ENCODE results near the gene CCL17. TPM values are rescaled to one million over a fixed set of nuclear protein-coding genes. Genes with fewer than 3 reads are reported as not detected.
"Not testable (repeated sequence)": the region's sequence is repeated elsewhere in the genome, so short reads cannot be mapped to it uniquely, and the experiment has no call there.

The CCL17 gene
- total RNA-seq, 1 experiment from 2014 or later = not detected

GRCh38 chr16:57384248-57385070 lies 20.1 kb upstream of the CCL17 start:
- H3K4me3 ChIP-seq (ENCODE audit: insufficient read depth, low read depth, low read length) = no peak overlapping the region
- no peaks in the 10 kb centered on the region for H3K27me3 ChIP-seq (ENCODE audit: control insufficient read depth, insufficient read depth, low read length)
- peak; percentile 23 for DNase-seq
- no peaks in the 10 kb centered on the region for H3K36me3 ChIP-seq (replicated peaks; ENCODE audit: control insufficient read depth, insufficient read depth, low read length)

- no peak for DNase-seq
- Histone ChIP-seq H3K4me3 (ENCODE audit: insufficient read depth, low read depth, low read length) (no peak overlapping the region), H3K27me3 (ENCODE audit: control insufficient read depth, insufficient read depth, low read length) (no peaks in the 10 kb centered on the region), H3K36me3 (replicated peaks; ENCODE audit: control insufficient read depth, insufficient read depth, low read length) (no peaks in the 10 kb centered on the region)
Measured at GRCh38 chr16:57385083-57385482, 19.5 kb upstream of the CCL17 start.

- DNase-seq = no peak
- Histone ChIP-seq H3K36me3 (replicated peaks; ENCODE audit: control insufficient read depth, insufficient read depth, low read length) (no peaks in the 10 kb centered on the region), H3K27me3 (ENCODE audit: control insufficient read depth, insufficient read depth, low read length) (no peaks in the 10 kb centered on the region), H3K4me3 (ENCODE audit: insufficient read depth, low read depth, low read length) (no peak overlapping the region)
Measured at GRCh38 chr16:57386381-57386951, 18.1 kb upstream of the CCL17 start.

- DNase-seq = peak; percentile 13
- H3K27me3 ChIP-seq (ENCODE audit: control insufficient read depth, insufficient read depth, low read length) = no peaks in the 10 kb centered on the region
- H3K36me3 ChIP-seq (replicated peaks; ENCODE audit: control insufficient read depth, insufficient read depth, low read length) = no peaks in the 10 kb centered on the region
- H3K4me3 ChIP-seq (ENCODE audit: insufficient read depth, low read depth, low read length) = no peak overlapping the region
Measured at GRCh38 chr16:57387598-57388354, 16.8 kb upstream of the CCL17 start.

GRCh38 chr16:57388359-57389086 lies 16.0 kb upstream of the CCL17 start:
- H3K4me3 ChIP-seq (ENCODE audit: insufficient read depth, low read depth, low read length) = no peak overlapping the region
- no peak for DNase-seq
- no peaks in the 10 kb centered on the region for H3K36me3 ChIP-seq (replicated peaks; ENCODE audit: control insufficient read depth, insufficient read depth, low read length)
- H3K27me3 ChIP-seq (ENCODE audit: control insufficient read depth, insufficient read depth, low read length) = no peaks in the 10 kb centered on the region

GRCh38 chr16:57389087-57389468 lies 15.5 kb upstream of the CCL17 start:
- Histone ChIP-seq H3K4me3 (ENCODE audit: insufficient read depth, low read depth, low read length) (no peak overlapping the region), H3K36me3 (replicated peaks; ENCODE audit: control insufficient read depth, insufficient read depth, low read length) (no peaks in the 10 kb centered on the region), H3K27me3 (ENCODE audit: control insufficient read depth, insufficient read depth, low read length) (no peaks in the 10 kb centered on the region)
- DNase-seq = no peak

GRCh38 chr16:57390636-57391295 lies 13.8 kb upstream of the CCL17 start:
- H3K27me3 ChIP-seq (ENCODE audit: control insufficient read depth, insufficient read depth, low read length) = no peaks in the 10 kb centered on the region
- DNase-seq = no peak
- H3K4me3 ChIP-seq (ENCODE audit: insufficient read depth, low read depth, low read length) = no peak overlapping the region
- no peaks in the 10 kb centered on the region for H3K36me3 ChIP-seq (replicated peaks; ENCODE audit: control insufficient read depth, insufficient read depth, low read length)

GRCh38 chr16:57391300-57391699 lies 13.3 kb upstream of the CCL17 start:
- Histone ChIP-seq H3K27me3 (ENCODE audit: control insufficient read depth, insufficient read depth, low read length) (no peaks in the 10 kb centered on the region), H3K4me3 (ENCODE audit: insufficient read depth, low read depth, low read length) (no peak overlapping the region), H3K36me3 (replicated peaks; ENCODE audit: control insufficient read depth, insufficient read depth, low read length) (no peaks in the 10 kb centered on the region)
- DNase-seq = no peak

- Histone ChIP-seq H3K27me3 (ENCODE audit: control insufficient read depth, insufficient read depth, low read length) (no peaks in the 10 kb centered on the region), H3K4me3 (ENCODE audit: insufficient read depth, low read depth, low read length) (no peak overlapping the region), H3K36me3 (replicated peaks; ENCODE audit: control insufficient read depth, insufficient read depth, low read length) (no peaks in the 10 kb centered on the region)
- DNase-seq = no peak
Measured at GRCh38 chr16:57391708-57392107, 12.9 kb upstream of the CCL17 start.

GRCh38 chr16:57392694-57393093 lies 11.9 kb upstream of the CCL17 start:
- no peak for DNase-seq
- no peak overlapping the region for H3K4me3 ChIP-seq (ENCODE audit: insufficient read depth, low read depth, low read length)

GRCh38 chr16:57394444-57394843 lies 10.1 kb upstream of the CCL17 start:
- no peak overlapping the region for H3K4me3 ChIP-seq (ENCODE audit: insufficient read depth, low read depth, low read length)
- H3K27me3 ChIP-seq (ENCODE audit: control insufficient read depth, insufficient read depth, low read length) = no peaks in the 10 kb centered on the region
- H3K36me3 ChIP-seq (replicated peaks; ENCODE audit: control insufficient read depth, insufficient read depth, low read length) = no peaks in the 10 kb centered on the region
- no peak for DNase-seq

More at GRCh38 chr16:57392694-57393093, 11.9 kb upstream of the CCL17 start:
- Histone ChIP-seq H3K27me3 (ENCODE audit: control insufficient read depth, insufficient read depth, low read length) (no peaks in the 10 kb centered on the region), H3K36me3 (replicated peaks; ENCODE audit: control insufficient read depth, insufficient read depth, low read length) (no peaks in the 10 kb centered on the region)

GRCh38 chr16:57395026-57395425 lies 9.5 kb upstream of the CCL17 start:
- Histone ChIP-seq H3K4me3 (ENCODE audit: insufficient read depth, low read depth, low read length) (no peak overlapping the region), H3K36me3 (replicated peaks; ENCODE audit: control insufficient read depth, insufficient read depth, low read length) (no peaks in the 10 kb centered on the region), H3K27me3 (ENCODE audit: control insufficient read depth, insufficient read depth, low read length) (no peaks in the 10 kb centered on the region)
- DNase-seq = no peak

GRCh38 chr16:57396786-57397185 lies 7.8 kb upstream of the CCL17 start:
- no peaks in the 10 kb centered on the region for H3K27me3 ChIP-seq (ENCODE audit: control insufficient read depth, insufficient read depth, low read length)
- no peak overlapping the region for H3K4me3 ChIP-seq (ENCODE audit: insufficient read depth, low read depth, low read length)
- DNase-seq = no peak
- H3K36me3 ChIP-seq (replicated peaks; ENCODE audit: control insufficient read depth, insufficient read depth, low read length) = no peaks in the 10 kb centered on the region

- DNase-seq; H3K27me3 ChIP-seq (ENCODE audit: control insufficient read depth, insufficient read depth, low read length); H3K36me3 ChIP-seq (replicated peaks; ENCODE audit: control insufficient read depth, insufficient read depth, low read length); H3K4me3 ChIP-seq (ENCODE audit: insufficient read depth, low read depth, low read length): not testable (repeated sequence)
Measured at GRCh38 chr16:57397493-57397892, 7.1 kb upstream of the CCL17 start.

Data from H7 (cell line).